ENCODE data around the gene TIAM2.
"Not testable (repeated sequence)": the region's sequence is repeated elsewhere in the genome, so short reads cannot be mapped to it uniquely, and the experiment has no call there.

The TIAM2 gene

DNA sequence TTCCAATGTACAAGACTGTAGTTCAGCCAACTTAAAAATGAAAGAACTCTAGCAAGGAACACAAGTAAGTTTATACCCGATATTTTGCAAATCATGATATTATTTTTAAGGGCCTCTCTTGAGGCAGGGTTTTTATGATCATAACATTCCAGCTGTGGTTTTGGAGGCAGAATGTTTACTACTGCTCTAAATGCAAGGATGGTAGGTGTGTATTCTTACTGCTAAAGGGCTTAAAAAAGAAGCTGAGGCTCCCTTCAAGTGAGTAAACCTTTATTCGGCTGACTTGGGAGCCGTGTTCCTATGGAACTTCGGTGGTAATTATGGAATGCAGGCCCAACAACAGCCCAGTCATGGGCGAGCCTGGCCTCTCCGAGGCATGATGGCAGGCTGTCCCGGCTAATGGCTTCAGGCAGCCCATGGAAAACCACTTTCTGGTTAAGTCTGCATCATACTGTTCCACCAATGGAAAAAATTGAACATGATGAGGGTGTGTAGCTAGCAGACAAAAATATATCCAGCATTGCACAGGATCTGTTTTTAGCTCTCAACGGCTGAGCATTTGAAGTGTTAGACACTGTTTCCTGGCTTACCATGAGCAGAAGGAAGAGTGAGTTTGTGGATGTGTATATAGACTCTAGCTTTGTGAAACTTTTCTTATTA, 111.5 kb downstream of the TIAM2 start:
- DNase-seq: no peak

- DNase-seq: no peak
Observed at GRCh38 chr6:155107432-155108069, 112.4 kb downstream of the TIAM2 start.

DNA sequence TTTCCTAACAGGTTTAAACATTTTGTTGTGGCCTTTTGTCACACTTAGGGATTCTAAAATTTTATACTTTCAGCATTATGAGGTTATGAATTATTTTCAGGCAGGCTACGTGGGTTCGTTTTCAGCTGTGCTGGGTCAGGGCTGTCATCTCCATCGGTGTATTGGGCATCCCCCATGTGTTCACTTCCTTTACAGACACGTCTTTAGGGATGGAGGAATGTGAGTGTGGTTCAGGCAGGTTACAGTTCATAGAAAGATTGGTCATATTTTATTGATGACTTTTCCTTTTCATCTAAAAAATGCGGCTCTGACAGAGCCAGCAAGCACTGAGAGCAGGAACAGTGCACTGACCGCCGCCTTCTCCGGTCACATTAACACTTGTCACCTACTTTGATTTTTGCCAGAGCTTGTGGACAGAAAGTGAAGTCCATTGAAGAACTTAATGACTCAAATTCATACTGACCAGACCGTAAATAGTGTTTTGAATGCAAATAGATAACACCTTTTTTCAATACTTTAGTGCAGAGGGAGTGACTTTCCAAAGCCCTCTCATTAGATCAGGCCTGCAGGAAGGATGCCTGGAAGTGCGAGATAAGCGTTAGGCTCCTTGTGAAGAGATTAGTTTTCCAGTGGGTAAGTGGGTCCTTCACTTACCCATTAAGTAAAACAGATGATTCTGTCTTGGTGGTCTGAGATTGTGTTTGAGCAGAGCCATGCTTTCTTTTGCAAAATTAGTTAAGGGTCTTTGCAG, 113.1 kb downstream of the TIAM2 start:
- DNase-seq: peak; percentile 66

GRCh38 chr6:155110721-155111120, 115.6 kb downstream of the TIAM2 start:
- no peak for DNase-seq

DNA sequence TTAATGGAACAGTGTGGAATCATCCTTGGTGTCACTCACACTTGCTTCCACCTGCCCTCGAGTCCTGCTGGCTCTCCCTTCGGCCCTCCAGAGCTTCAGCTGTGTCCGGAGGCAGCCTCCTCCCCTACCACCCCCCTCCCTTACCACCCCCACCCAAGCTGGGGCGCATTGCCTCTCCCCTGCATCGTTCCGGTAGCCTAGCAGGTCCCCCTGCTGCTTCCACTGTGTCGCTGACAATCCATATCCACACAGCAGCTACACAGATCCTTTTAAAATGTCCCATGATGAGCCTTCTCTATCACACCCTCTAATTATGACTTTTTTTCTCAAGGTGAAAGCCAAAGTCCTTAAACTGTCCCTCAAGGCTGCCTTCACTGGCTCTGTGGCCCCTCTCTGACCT, 117.6 kb downstream of the TIAM2 start:
- no peak for DNase-seq

GRCh38 chr6:155115893-155116570, 120.9 kb downstream of the TIAM2 start:
- DNase-seq: no peak

- no peak for DNase-seq
Observed at GRCh38 chr6:155116571-155116910, 121.4 kb downstream of the TIAM2 start.

DNA sequence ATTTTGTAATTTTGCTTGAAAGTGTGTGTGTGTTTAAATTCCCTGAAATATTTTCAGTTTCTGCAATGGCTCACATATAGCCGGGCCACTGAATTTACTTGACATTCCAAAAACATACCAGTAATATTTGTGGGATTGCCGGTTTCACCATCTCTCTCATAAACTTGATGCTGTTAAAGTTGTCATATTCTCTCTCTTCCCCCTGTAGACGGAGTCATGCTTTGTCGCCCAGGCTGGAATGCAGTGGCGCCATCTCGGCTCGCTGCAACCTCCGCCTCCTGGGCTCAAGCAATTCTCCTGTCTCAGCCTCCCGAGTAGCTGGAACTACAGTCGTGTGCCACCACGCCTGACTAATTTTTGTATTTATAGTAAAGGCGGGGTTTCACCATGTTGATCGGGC, 122.1 kb downstream of the TIAM2 start:
- DNase-seq: no peak

- no peak for DNase-seq
Observed at GRCh38 chr6:155117785-155118184, 122.7 kb downstream of the TIAM2 start.

DNA sequence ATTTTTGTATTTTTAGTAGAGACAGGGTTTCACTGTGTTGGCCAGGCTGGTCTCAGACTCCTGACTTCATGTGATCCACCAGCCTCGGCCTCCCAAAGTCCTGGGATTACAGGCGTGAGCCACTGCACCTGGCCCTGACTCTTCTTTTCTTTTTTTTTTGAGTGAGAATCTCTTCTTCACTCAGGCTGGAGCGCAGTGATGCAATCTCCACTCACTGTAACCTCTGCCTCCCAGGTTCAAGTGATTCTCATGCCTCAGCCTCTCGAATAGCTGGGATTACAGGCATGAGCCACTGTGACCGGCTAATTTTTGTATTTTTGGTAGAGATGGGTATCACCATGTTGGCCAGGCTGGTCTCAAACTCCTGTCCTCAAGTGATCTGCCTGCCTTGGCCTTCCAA, 124.1 kb downstream of the TIAM2 start:
- DNase-seq: not testable (repeated sequence)

DNA sequence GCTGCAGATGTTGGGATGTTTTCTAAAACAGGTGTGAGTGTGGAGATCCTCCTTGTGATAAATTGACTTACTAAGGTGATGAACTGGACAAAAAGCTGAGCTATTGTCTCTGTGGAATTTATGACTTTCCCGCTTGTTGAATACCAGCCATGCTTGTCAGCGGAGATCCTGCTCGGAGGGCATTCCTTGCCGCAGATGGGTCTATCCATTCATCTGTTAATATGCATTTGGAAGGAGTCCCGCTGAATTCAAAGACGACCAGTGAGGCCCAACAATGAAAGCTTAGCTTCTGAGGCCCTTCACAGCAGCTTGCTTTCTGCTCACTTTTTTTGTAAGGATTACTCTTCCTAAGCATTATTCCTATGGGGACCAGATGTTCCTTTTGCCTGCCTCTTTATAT, 124.9 kb downstream of the TIAM2 start:
- DNase-seq: no peak

DNA sequence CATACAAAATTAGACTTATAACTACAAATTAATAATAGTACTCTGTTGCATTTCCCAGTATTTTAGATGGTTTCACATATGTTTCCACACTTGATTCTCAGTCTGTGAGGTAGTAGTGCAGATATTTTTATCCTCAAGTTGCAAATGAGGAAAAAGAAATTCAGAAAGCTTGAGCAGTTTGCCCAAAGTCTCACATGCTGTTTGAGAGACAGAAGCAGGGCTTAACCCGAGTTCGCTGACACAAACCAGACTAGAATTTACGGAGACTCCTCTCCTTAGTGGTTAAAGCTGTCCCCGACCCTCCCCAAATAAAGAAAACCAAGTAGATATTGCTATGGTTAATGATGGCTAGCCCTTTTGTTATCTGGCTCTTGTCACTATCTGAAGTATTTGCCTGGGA, 126.2 kb downstream of the TIAM2 start:
- DNase-seq: no peak

- DNase-seq: peak; percentile 14
Observed at GRCh38 chr6:155121699-155122098, 126.6 kb downstream of the TIAM2 start.

GRCh38 chr6:155122199-155122950, 127.3 kb downstream of the TIAM2 start:
- DNase-seq: peak; percentile 23

DNA sequence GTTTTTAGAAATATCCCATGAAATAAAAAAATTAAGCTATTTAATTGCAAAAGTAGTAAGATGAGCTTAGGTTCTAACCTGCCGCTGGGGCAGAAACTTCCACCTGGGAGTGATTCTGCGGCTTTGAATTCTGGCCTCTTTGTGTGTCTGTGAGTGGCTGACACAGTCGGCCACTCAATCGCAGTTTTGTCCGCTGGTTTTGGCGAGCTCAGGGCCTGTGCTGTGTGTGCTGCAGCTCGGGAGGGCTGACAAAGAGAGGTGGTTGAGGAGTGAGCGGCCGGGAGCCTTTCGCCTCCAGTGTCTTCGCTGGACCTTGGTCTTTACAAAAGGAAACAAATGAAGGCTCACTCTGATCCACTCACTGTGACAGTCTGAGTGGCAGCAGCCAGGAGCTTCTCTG, 128.4 kb downstream of the TIAM2 start:
- no peak for DNase-seq

DNA sequence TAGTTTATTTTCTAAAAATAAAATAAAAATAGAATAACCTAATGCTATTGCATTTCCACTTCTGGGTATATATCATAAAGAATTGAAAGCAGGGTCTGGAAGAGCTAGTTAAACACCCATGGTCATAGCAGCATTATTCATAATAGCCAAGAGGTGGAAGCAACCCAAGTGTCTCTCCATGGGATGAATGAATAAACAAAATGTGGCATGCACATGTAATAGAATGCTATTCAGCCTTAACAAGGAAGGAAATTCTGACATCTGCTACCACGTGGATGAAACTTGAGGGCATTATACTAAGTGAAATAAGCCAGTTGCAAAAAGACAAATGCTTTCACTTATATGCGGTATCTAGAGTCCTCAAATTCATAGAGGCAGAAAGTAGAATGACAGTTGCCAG, 130.8 kb downstream of the TIAM2 start:
- no peak for DNase-seq

- no peak for DNase-seq
Observed at GRCh38 chr6:155126727-155127439, 131.8 kb downstream of the TIAM2 start.

- no peak for DNase-seq
Observed at GRCh38 chr6:155128977-155129376, 133.9 kb downstream of the TIAM2 start.

DNA sequence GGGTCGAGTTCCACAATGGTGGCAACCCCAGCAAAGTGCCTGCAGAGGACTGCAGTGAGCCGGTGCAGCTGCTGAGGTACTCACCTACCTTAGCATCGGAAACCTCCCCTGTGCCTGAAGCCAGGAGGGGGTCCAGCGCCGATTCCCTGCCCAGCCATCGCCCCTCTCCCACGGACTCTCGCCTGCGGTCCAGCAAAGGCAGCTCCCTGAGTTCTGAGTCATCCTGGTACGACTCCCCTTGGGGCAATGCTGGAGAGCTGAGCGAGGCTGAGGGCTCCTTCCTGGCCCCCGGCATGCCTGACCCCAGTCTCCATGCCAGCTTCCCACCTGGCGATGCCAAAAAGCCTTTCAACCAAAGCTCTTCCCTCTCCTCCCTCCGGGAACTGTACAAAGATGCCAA, 134.6 kb downstream of the TIAM2 start:
- no peak for DNase-seq

- no peak for DNase-seq
Observed at GRCh38 chr6:155130161-155130853, 135.2 kb downstream of the TIAM2 start.

DNA sequence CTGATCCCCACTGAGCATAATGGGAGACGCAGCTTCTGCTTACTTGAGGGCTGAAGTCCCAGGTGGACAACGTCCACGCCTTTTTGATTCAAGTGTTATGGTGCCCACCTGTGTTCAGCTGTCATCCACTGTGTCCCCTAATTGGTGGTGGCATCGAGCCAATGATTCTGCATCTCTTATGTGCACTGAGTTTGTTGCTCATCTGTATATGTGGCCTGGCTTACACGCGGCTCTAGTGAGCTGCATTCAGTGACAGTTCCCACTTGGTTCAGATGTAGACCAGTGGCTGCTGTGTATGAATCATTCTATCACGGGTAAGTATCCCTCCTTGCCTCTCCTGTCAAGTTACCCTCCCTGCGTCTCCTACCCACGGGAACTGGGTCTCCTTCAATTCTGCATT, 137.5 kb downstream of the TIAM2 start:
- DNase-seq: no peak

DNA sequence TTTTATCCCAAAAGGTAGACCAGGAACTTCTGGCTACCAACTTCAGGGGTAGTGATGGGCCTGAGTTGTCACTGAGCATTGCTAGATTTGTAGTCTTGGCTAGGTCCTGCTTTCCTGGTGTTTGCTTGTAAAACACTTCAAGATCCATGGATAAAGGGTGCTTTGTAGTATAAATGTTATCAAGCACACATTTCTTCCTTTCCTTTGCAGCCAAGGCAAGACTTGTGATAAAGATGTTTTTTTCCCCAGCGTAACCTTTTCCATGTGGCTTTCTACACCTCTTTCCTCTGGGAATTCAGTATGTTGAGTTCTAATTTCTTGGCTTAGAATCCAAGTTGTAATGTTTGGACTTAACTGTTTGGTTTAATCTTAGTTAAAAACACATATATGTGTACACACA, 145.9 kb downstream of the TIAM2 start:
- DNase-seq: no peak
